HCT116 (cell line): ENCODE data around the gene CORO2A. TPM values are rescaled to one million over a fixed set of nuclear protein-coding genes. Genes with fewer than 3 reads are reported as not detected.

Experiments used
- ATAC-seq: fragments of 200-7000 bp; cut with Tn5 transposase; 2 replicates; pipeline ENCODE4 v1.9.1; 2020; ENCODE audit warnings: mild to moderate bottlenecking, moderate library complexity
- BruUV-seq: library from RNA; stranded (reverse); fragments of 400-500 nt; replicated peaks from 2 replicates; lab custom pipeline; 2021; lab: Mats Ljungman, UMichigan
- CTCF ChIA-PET: fragments of 300-600 bp; sonication (Branson Sonifier 250); formaldehyde crosslinking; loops from one replicate; lab custom pipeline; 2021; ENCODE audit warnings: antibody characterized with exemption; lab: Charles Lee
- POLR2A ChIA-PET: fragments of 300-600, 350-600 bp; sonication (Branson Sonifier 250); formaldehyde crosslinking; loops from one replicate; lab custom pipeline; 2021; ENCODE audit warnings: antibody characterized with exemption; lab: Charles Lee
- RAD21 ChIA-PET, 2 experiments: fragments of 300-600 bp; sonication (Branson Sonifier 250); formaldehyde crosslinking; loops; one replicate each; lab custom pipeline; 2023; ENCODE audit warnings: low total read pairs in 2 of 2; ENCODE audit not compliant: uncharacterized antibody in 2 of 2, unreplicated experiment in 2 of 2, low non-redundant PET in 1 of 2; lab: Charles Lee
- DNase-seq: peaks from one replicate; pipeline ENCODE4 v3.0.0-alpha.2; 2010; ENCODE audit warnings: low read depth, low spot score
- H2AFZ ChIP-seq: fragments of 200-600 bp; shearing (Covaris generic), sonication (generic); 2 replicates; pipeline ENCODE4 v1.6.1; 2017; ENCODE audit warnings: low read depth, mixed run types, mixed read lengths, antibody characterized with exemption, low read length; ENCODE audit not compliant: poor library complexity, severe bottlenecking
- H3K27ac ChIP-seq: 2 replicates; pipeline ENCODE4 v1.5.1; 2012; ENCODE audit warnings: low read depth, low read length
- H3K27me3 ChIP-seq: fragments of 200-600 bp; sonication (generic); 2 replicates; pipeline ENCODE4 v1.6.1; 2016; ENCODE audit warnings: mixed run types, low read length, mixed read lengths; ENCODE audit not compliant: insufficient read depth
- H3K36me3 ChIP-seq, 2 experiments: fragments of 200-500 bp in 1 of 2; fragments of 200-600 bp in 1 of 2; sonication (Bioruptor generic) in 1 of 2; sonication (generic) in 1 of 2; 2 replicates each; pipeline versions ENCODE4 v1.5.1 to v1.6.1; 2014 to 2016; ENCODE audit warnings: low read length in 2 of 2, inconsistent platforms in 1 of 2, mixed read lengths in 1 of 2, mixed run types in 1 of 2; ENCODE audit not compliant: insufficient read depth in 2 of 2, control insufficient read depth in 1 of 2
- H3K4me1 ChIP-seq, 2 experiments: fragments of 200-600 bp in 1 of 2; sonication (generic) in 1 of 2; 2 replicates each; pipeline versions ENCODE4 v1.5.1 to v1.6.1; 2012 to 2017; ENCODE audit warnings: low read length in 2 of 2, inconsistent platforms in 1 of 2, mild to moderate bottlenecking in 1 of 2, mixed read lengths in 1 of 2, mixed run types in 1 of 2, moderate library complexity in 1 of 2; ENCODE audit not compliant: insufficient read depth in 2 of 2, control insufficient read depth in 1 of 2
- H3K4me2 ChIP-seq: fragments of 200-600 bp; sonication (generic); 2 replicates; pipeline ENCODE4 v1.6.1; 2017; ENCODE audit warnings: mixed run types, low read length, mixed read lengths
- H3K4me3 ChIP-seq, 2 experiments: fragments of 200-600 bp in 1 of 2; sonication (generic) in 1 of 2; replicated peaks in 1 of 2; 2 replicates each; pipeline ENCODE4 v1.5.1; 2011 to 2016; ENCODE audit warnings: low read length in 2 of 2, control low read depth in 1 of 2, low read depth in 1 of 2, mild to moderate bottlenecking in 1 of 2, mixed read lengths in 1 of 2, mixed run types in 1 of 2
- H3K79me2 ChIP-seq: fragments of 200-600 bp; sonication (generic); 2 replicates; pipeline ENCODE4 v1.6.1; 2017; ENCODE audit warnings: mild to moderate bottlenecking, mixed run types, low read length, moderate library complexity, mixed read lengths; ENCODE audit not compliant: insufficient read depth
- H3K9ac ChIP-seq: fragments of 200-600 bp; sonication (generic); 2 replicates; pipeline ENCODE4 v1.6.1; 2016; ENCODE audit warnings: low read length, mixed read lengths
- H3K9me2 ChIP-seq: fragments of 200-600 bp; sonication (generic), shearing (Covaris generic); 2 replicates; pipeline ENCODE4 v1.6.1; 2017; ENCODE audit warnings: mixed run types, mild to moderate bottlenecking, moderate library complexity; ENCODE audit not compliant: insufficient read depth
- H3K9me3 ChIP-seq, 2 experiments: fragments of 200-500 bp in 1 of 2; fragments of 200-600 bp in 1 of 2; sonication (Bioruptor generic) in 1 of 2; sonication (generic) in 1 of 2; 2 replicates each; pipeline ENCODE4 v1.6.1; 2014 to 2017; ENCODE audit warnings: low read length in 2 of 2, mixed read lengths in 2 of 2, inconsistent platforms in 1 of 2, low read depth in 1 of 2, mild to moderate bottlenecking in 1 of 2, mixed run types in 1 of 2, moderate library complexity in 1 of 2; ENCODE audit not compliant: control insufficient read depth in 1 of 2, insufficient read depth in 1 of 2
- H4K20me1 ChIP-seq: fragments of 200-600 bp; sonication (generic), shearing (Covaris generic); 2 replicates; pipeline ENCODE4 v1.6.1; 2017; ENCODE audit warnings: mixed run types, mild to moderate bottlenecking, moderate library complexity; ENCODE audit not compliant: insufficient read depth
- CEBPB ChIP-seq: IDR thresholded peaks from 2 replicates; pipeline ENCODE4 v1.6.1; 2012; ENCODE audit warnings: low read depth
- EGR1 ChIP-seq: IDR thresholded peaks from 2 replicates; pipeline ENCODE4 v1.6.1; 2012; ENCODE audit warnings: low read depth
- ELF1 ChIP-seq: IDR thresholded peaks from 2 replicates; pipeline ENCODE4 v1.6.1; 2012; ENCODE audit warnings: low read depth, borderline replicate concordance
- EZH2 ChIP-seq: fragments of 200-600 bp; sonication (generic); IDR thresholded peaks from 2 replicates; pipeline ENCODE4 v1.6.1; 2017; ENCODE audit warnings: antibody characterized with exemption, mixed run types
- EZH2phosphoT487 ChIP-seq: fragments of 200-600 bp; IDR thresholded peaks from 2 replicates; pipeline ENCODE4 v1.6.1; 2018; ENCODE audit warnings: antibody characterized with exemption, borderline replicate concordance
- FOSL1 ChIP-seq: IDR thresholded peaks from 2 replicates; pipeline ENCODE4 v1.6.1; 2012; ENCODE audit warnings: low read depth
- POLR2A ChIP-seq: IDR thresholded peaks from 2 replicates; pipeline ENCODE4 v1.7.0; 2011; ENCODE audit warnings: borderline replicate concordance; ENCODE audit not compliant: insufficient read depth, insufficient read length; ENCODE audit errors: extremely low read depth
- POLR2AphosphoS5 ChIP-seq: IDR thresholded peaks from 2 replicates; pipeline ENCODE4 v1.6.1; 2011; ENCODE audit warnings: mild to moderate bottlenecking, low read depth, low read length, moderate library complexity
- RAD21 ChIP-seq: IDR thresholded peaks from 2 replicates; pipeline ENCODE4 v1.6.1; 2012; ENCODE audit warnings: low read depth, mild to moderate bottlenecking
- SP1 ChIP-seq: IDR thresholded peaks from 2 replicates; pipeline ENCODE4 v1.6.1; 2012; ENCODE audit warnings: low read depth
- SRF ChIP-seq: IDR thresholded peaks from 2 replicates; pipeline ENCODE4 v1.6.1; 2012; ENCODE audit warnings: low read depth
- TCF7L2 ChIP-seq: IDR thresholded peaks from 2 replicates; pipeline ENCODE4 v1.7.0; 2011; ENCODE audit warnings: borderline replicate concordance, inconsistent platforms; ENCODE audit not compliant: insufficient read depth, insufficient read length; ENCODE audit errors: extremely low read depth
- YY1 ChIP-seq: IDR thresholded peaks from 2 replicates; pipeline ENCODE4 v1.6.1; 2011; ENCODE audit warnings: low read length, low read depth, moderate library complexity, mild to moderate bottlenecking; ENCODE audit not compliant: insufficient replicate concordance; ENCODE audit errors: extremely low read depth
- ZFX ChIP-seq: fragments of 450-650 bp; IDR thresholded peaks from 2 replicates; pipeline ENCODE4 v1.6.1; 2017
- intact Hi-C: fragments of 100-400 bp; cut with micrococcal nuclease; formaldehyde crosslinking; loops from 2 replicates; pipeline ENCODE4 v1.10.0; 2022
- total RNA-seq: library from RNA; stranded (reverse); gene quantifications from one replicate; pipeline ENCODE4 v1.2.1, GENCODE V29; 2021; ENCODE audit not compliant: unreplicated experiment
- TF ChIP-seq, protein P1 (sequence below), 3 experiments: fragments of 200-600 bp in 1 of 3; sonication (generic) in 1 of 3; IDR thresholded peaks in 2 of 3; conservative IDR thresholded peaks in 1 of 3; 2 replicates each; pipeline ENCODE4 v1.5.1; 2012 to 2017; ENCODE audit warnings: low read depth in 2 of 3, low read length in 2 of 3, antibody characterized with exemption in 1 of 3, borderline replicate concordance in 1 of 3, control low read depth in 1 of 3, mild to moderate bottlenecking in 1 of 3, mixed read lengths in 1 of 3, mixed run types in 1 of 3, moderate library complexity in 1 of 3; ENCODE audit not compliant: insufficient read depth in 1 of 3
- TF ChIP-seq, protein P2 (sequence below): IDR thresholded peaks from 2 replicates; pipeline ENCODE4 v1.6.1; 2011; ENCODE audit warnings: mild to moderate bottlenecking, low read length, moderate library complexity; ENCODE audit not compliant: insufficient replicate concordance; ENCODE audit errors: extremely low read depth
- TF ChIP-seq, protein P3 (sequence below): IDR thresholded peaks from 2 replicates; pipeline ENCODE4 v1.6.1; 2012
- TF ChIP-seq, protein P4 (sequence below): IDR thresholded peaks from 2 replicates; pipeline ENCODE4 v1.6.1; 2012
- TF ChIP-seq, protein P5 (sequence below): IDR thresholded peaks from 2 replicates; pipeline ENCODE4 v1.6.1; 2012; ENCODE audit warnings: low read depth

Gene CORO2A
- total RNA-seq, 1 experiment from 2014 or later = 5.7 TPM

DNA sequence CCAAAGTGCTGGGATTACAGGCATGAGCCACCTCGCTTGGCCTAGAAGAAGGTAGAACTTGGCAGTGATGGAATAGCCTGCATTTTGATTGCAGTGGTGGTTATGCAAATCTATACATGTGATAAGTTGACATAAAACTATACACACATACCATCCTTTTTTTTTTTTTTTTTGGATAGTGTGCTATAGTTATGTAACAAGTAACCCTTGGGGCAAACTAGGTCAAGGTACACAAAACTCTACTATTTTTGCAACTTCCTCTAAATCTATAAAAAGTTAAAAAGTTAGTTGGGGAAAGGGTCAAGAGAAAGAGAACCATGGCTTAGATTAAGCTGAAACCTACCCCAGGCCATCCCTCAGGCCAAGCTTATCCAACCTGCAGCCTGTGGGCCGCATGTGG, 84.5 kb downstream of the CORO2A start (continued):
- no peak for TF ChIP-seq CEBPB
- TF ChIP-seq SP1 = no peak
- TF ChIP-seq EZH2phosphoT487 = no peak
- no peak for TF ChIP-seq EGR1
- TF ChIP-seq, protein P1, sequence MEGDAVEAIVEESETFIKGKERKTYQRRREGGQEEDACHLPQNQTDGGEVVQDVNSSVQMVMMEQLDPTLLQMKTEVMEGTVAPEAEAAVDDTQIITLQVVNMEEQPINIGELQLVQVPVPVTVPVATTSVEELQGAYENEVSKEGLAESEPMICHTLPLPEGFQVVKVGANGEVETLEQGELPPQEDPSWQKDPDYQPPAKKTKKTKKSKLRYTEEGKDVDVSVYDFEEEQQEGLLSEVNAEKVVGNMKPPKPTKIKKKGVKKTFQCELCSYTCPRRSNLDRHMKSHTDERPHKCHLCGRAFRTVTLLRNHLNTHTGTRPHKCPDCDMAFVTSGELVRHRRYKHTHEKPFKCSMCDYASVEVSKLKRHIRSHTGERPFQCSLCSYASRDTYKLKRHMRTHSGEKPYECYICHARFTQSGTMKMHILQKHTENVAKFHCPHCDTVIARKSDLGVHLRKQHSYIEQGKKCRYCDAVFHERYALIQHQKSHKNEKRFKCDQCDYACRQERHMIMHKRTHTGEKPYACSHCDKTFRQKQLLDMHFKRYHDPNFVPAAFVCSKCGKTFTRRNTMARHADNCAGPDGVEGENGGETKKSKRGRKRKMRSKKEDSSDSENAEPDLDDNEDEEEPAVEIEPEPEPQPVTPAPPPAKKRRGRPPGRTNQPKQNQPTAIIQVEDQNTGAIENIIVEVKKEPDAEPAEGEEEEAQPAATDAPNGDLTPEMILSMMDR (IDR thresholded peaks at IDR 0.05 in 2 of 3, conservative IDR thresholded peaks at IDR 0.05 in 1 of 3; ENCODE audit: borderline replicate concordance in 1 of 3, insufficient read depth in 1 of 3, low read depth in 2 of 3, low read length in 2 of 3) = no peak
- TF ChIP-seq POLR2AphosphoS5 = no peak
- TF ChIP-seq POLR2A = no peak
- no peak for TF ChIP-seq YY1

DNA sequence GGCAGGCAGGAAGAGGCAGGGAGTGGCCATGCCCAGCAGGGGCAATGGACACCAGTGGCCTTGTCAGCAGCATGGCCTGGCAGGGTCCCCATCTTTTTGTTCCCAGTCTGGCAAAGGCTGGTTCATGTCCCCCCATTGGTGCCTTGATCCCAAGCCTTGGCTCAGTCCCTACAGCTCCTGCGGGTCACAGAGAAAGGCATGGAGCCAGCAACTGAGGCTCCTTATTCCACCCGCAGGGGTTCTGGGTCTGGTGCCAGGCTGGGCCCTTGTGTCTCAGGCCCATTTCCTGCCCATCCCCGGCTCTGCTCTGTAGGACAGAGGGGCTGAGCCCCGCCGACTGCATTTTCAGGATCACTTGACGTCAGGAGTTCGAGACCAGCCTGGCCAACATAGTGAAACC, 87.4 kb downstream of the CORO2A start:
- ChIA-PET CTCF (no interaction called here), RAD21 (no interaction called here), POLR2A (no interaction called here)
- no peaks in the 10 kb centered on the region for H3K4me1 ChIP-seq
- no peaks in the 10 kb centered on the region for H3K27me3 ChIP-seq
- intact Hi-C loops = no loop called here
- no peak overlapping the region for H2AFZ ChIP-seq
- no TSS peak for BruUV-seq
- no peak for ATAC-seq
- H4K20me1 ChIP-seq = no peaks in the 10 kb centered on the region
- H3K4me2 ChIP-seq = no peak overlapping the region
- H3K9ac ChIP-seq = no peak overlapping the region
- TF ChIP-seq EZH2 (no peak), ELF1 (no peak), YY1 (no peak), FOSL1 (no peak), SRF (no peak), EGR1 (no peak), ZFX (no peak), TCF7L2 (no peak), RAD21 (no peak)
- TF ChIP-seq, protein P2, sequence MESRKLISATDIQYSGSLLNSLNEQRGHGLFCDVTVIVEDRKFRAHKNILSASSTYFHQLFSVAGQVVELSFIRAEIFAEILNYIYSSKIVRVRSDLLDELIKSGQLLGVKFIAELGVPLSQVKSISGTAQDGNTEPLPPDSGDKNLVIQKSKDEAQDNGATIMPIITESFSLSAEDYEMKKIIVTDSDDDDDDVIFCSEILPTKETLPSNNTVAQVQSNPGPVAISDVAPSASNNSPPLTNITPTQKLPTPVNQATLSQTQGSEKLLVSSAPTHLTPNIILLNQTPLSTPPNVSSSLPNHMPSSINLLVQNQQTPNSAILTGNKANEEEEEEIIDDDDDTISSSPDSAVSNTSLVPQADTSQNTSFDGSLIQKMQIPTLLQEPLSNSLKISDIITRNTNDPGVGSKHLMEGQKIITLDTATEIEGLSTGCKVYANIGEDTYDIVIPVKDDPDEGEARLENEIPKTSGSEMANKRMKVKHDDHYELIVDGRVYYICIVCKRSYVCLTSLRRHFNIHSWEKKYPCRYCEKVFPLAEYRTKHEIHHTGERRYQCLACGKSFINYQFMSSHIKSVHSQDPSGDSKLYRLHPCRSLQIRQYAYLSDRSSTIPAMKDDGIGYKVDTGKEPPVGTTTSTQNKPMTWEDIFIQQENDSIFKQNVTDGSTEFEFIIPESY = no peak
- TF ChIP-seq, protein P3, sequence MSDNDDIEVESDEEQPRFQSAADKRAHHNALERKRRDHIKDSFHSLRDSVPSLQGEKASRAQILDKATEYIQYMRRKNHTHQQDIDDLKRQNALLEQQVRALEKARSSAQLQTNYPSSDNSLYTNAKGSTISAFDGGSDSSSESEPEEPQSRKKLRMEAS = no peak
- TF ChIP-seq, protein P4, sequence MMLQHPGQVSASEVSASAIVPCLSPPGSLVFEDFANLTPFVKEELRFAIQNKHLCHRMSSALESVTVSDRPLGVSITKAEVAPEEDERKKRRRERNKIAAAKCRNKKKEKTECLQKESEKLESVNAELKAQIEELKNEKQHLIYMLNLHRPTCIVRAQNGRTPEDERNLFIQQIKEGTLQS = no peak
- TF ChIP-seq, protein P5, sequence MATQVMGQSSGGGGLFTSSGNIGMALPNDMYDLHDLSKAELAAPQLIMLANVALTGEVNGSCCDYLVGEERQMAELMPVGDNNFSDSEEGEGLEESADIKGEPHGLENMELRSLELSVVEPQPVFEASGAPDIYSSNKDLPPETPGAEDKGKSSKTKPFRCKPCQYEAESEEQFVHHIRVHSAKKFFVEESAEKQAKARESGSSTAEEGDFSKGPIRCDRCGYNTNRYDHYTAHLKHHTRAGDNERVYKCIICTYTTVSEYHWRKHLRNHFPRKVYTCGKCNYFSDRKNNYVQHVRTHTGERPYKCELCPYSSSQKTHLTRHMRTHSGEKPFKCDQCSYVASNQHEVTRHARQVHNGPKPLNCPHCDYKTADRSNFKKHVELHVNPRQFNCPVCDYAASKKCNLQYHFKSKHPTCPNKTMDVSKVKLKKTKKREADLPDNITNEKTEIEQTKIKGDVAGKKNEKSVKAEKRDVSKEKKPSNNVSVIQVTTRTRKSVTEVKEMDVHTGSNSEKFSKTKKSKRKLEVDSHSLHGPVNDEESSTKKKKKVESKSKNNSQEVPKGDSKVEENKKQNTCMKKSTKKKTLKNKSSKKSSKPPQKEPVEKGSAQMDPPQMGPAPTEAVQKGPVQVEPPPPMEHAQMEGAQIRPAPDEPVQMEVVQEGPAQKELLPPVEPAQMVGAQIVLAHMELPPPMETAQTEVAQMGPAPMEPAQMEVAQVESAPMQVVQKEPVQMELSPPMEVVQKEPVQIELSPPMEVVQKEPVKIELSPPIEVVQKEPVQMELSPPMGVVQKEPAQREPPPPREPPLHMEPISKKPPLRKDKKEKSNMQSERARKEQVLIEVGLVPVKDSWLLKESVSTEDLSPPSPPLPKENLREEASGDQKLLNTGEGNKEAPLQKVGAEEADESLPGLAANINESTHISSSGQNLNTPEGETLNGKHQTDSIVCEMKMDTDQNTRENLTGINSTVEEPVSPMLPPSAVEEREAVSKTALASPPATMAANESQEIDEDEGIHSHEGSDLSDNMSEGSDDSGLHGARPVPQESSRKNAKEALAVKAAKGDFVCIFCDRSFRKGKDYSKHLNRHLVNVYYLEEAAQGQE = no peak
- TF ChIP-seq, all 23 proteins: peak for 0
- H3K79me2 ChIP-seq = no peaks in the 10 kb centered on the region
- peaks cover 0 to 18% of the 10 kb centered on the region in 2 experiments; a peak in 3 of 4 replicates for H3K36me3 ChIP-seq
- DNase-seq = no peak
- H3K9me2 ChIP-seq = no peaks in the 10 kb centered on the region
- H3K27ac ChIP-seq = no peak overlapping the region
- H3K4me3 ChIP-seq = no peak overlapping the region
- peaks cover 0 to 5% of the 10 kb centered on the region in 2 experiments; a peak in 1 of 4 replicates for H3K9me3 ChIP-seq
